Neural progenitor cell (in vitro differentiated cells): ENCODE data around the gene TC2N. TPM values are rescaled to one million over a fixed set of nuclear protein-coding genes. Genes with fewer than 3 reads are reported as not detected.

Experiments used
- DNase-seq: peaks from one replicate; pipeline ENCODE4 v3.0.0-alpha.2; 2016; ENCODE audit warnings: low spot score
- H2AFZ ChIP-seq: fragments of 200-600 bp; sonication (generic); replicated peaks from 2 replicates; pipeline ENCODE4 v1.6.1; 2016; ENCODE audit warnings: antibody characterized with exemption
- H3F3A ChIP-seq: fragments of 200-600 bp; sonication (generic); 2 replicates; pipeline ENCODE4 v1.6.1; 2016; ENCODE audit warnings: antibody characterized with exemption, low read depth
- H3K27ac ChIP-seq: fragments of 200-600 bp; sonication (generic); 2 replicates; pipeline ENCODE4 v1.5.1; 2016; ENCODE audit warnings: mild to moderate bottlenecking
- H3K27me3 ChIP-seq: fragments of 200-600 bp; sonication (generic); 2 replicates; pipeline ENCODE4 v1.6.1; 2016; ENCODE audit warnings: mild to moderate bottlenecking, moderate library complexity
- H3K36me3 ChIP-seq: fragments of 200-600 bp; sonication (generic); 2 replicates; pipeline ENCODE4 v1.5.1; 2016
- H3K4me1 ChIP-seq: fragments of 200-600 bp; sonication (generic); 2 replicates; pipeline ENCODE4 v1.6.1; 2016; ENCODE audit warnings: mixed run types
- H3K4me2 ChIP-seq: fragments of 200-600 bp; sonication (generic); 2 replicates; pipeline ENCODE4 v1.6.1; 2016
- H3K4me3 ChIP-seq: fragments of 200-600 bp; sonication (generic); 2 replicates; pipeline ENCODE4 v1.5.1; 2016
- H3K79me2 ChIP-seq: fragments of 200-600 bp; sonication (generic); 2 replicates; pipeline ENCODE4 v1.6.1; 2016; ENCODE audit warnings: low read depth
- H3K9ac ChIP-seq: fragments of 200-600 bp; sonication (generic); 2 replicates; pipeline ENCODE4 v1.6.1; 2016
- H3K9me3 ChIP-seq: fragments of 200-600 bp; sonication (generic); 2 replicates; pipeline ENCODE4 v1.5.1; 2016; ENCODE audit warnings: low read depth
- H4K20me1 ChIP-seq: fragments of 200-600 bp; sonication (generic); 2 replicates; pipeline ENCODE4 v1.6.1; 2016; ENCODE audit warnings: low read depth
- H3K27ac Mint-ChIP-seq: 3 replicates; pipeline ENCODE4 v1.8.0; 2021; ENCODE audit warnings: mixed read lengths
- H3K27me3 Mint-ChIP-seq: 2 replicates; pipeline ENCODE4 v1.8.0; 2022; ENCODE audit warnings: low read depth, mild to moderate bottlenecking, inconsistent platforms, moderate library complexity, mixed read lengths; ENCODE audit not compliant: insufficient read depth
- H3K36me3 Mint-ChIP-seq: 3 replicates; pipeline ENCODE4 v1.8.0; 2021; ENCODE audit warnings: mixed read lengths
- H3K4me1 Mint-ChIP-seq: 3 replicates; pipeline ENCODE4 v1.8.0; 2021; ENCODE audit warnings: mixed read lengths
- H3K4me3 Mint-ChIP-seq: 3 replicates; pipeline ENCODE4 v1.8.0; 2021; ENCODE audit warnings: mild to moderate bottlenecking, moderate library complexity, mixed read lengths
- H3K9me3 Mint-ChIP-seq: 3 replicates; pipeline ENCODE4 v1.8.0; 2020; ENCODE audit warnings: mixed read lengths
- CTCF ChIP-seq: fragments of 200-600 bp; sonication (generic); IDR thresholded peaks from 2 replicates; pipeline ENCODE4 v1.5.1; 2017; ENCODE audit warnings: antibody characterized with exemption, mild to moderate bottlenecking
- EZH2 ChIP-seq: fragments of 200-600 bp; sonication (generic); IDR thresholded peaks from 2 replicates; pipeline ENCODE4 v1.6.1; 2017; ENCODE audit warnings: antibody characterized with exemption, mild to moderate bottlenecking, moderate library complexity
- EZH2phosphoT487 ChIP-seq: fragments of 200-600 bp; sonication (generic); IDR thresholded peaks from 2 replicates; pipeline ENCODE4 v1.6.1; 2017; ENCODE audit warnings: antibody characterized with exemption
- total RNA-seq: library from RNA; depleted of rRNA; stranded (reverse); fragments of >200 nt; gene quantifications from 2 replicates; pipeline ENCODE4 v1.2.3, GENCODE V29; 2015; ENCODE audit warnings: low replicate concordance

Gene TC2N
- total RNA-seq, 1 donor from 2014 or later, result 5.8 TPM

DNA sequence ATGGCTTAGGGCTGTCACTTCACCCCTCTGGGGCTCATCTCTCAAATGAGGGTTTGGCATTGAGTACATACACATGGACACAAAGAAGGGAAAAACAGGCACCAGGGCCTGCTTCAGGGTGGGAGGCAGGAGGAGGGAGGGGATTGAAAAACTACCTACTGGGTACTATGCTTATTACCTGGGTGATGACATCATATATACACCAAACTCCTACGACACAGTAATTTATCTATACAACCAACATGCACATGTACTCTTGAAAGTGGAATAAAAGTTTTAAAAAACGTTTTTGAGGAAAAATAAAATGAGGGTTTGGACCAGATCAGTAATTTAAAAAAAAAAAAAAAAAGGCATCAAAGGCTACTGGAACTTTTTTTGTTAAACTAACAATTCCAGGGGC, 3.6 kb upstream of the TC2N start:
- Histone ChIP-seq H4K20me1 (no peaks in the 10 kb centered on the region), H3K4me1 (no peaks in the 10 kb centered on the region), H2AFZ (no peak overlapping the region), H3K36me3 (no peaks in the 10 kb centered on the region), H3K4me2 (no peak overlapping the region), H3K27ac (no peak overlapping the region), H3K9ac (no peak overlapping the region), H3F3A (no peaks in the 10 kb centered on the region), H3K4me3 (no peak overlapping the region), H3K79me2 (no peaks in the 10 kb centered on the region), H3K27me3 (no peaks in the 10 kb centered on the region), H3K9me3 (no peaks in the 10 kb centered on the region)
- no peak for DNase-seq
- Mint-ChIP-seq H3K27ac (no peak overlapping the region), H3K9me3 (peaks cover 6% of the 10 kb centered on the region), H3K27me3 (peaks cover 10% of the 10 kb centered on the region), H3K4me1 (no peaks in the 10 kb centered on the region), H3K36me3 (no peaks in the 10 kb centered on the region), H3K4me3 (no peak overlapping the region)
- TF ChIP-seq EZH2 (no peak), EZH2phosphoT487 (no peak), CTCF (no peak)

GRCh38 chr14:91870001-91870400, 2.7 kb upstream of the TC2N start:
- Mint-ChIP-seq H3K27me3 (peaks cover 8% of the 10 kb centered on the region), H3K27ac (no peak overlapping the region), H3K4me3 (no peak overlapping the region), H3K36me3 (no peaks in the 10 kb centered on the region), H3K9me3 (peaks cover 6% of the 10 kb centered on the region), H3K4me1 (no peaks in the 10 kb centered on the region)
- no peak for DNase-seq
- H3K4me1 ChIP-seq, result no peaks in the 10 kb centered on the region
- no peaks in the 10 kb centered on the region for H3F3A ChIP-seq
- no peaks in the 10 kb centered on the region for H3K27me3 ChIP-seq
- H3K36me3 ChIP-seq, result no peaks in the 10 kb centered on the region
- peak overlapping the region; percentile 5 for H2AFZ ChIP-seq
- H3K4me3 ChIP-seq, result no peak overlapping the region
- TF ChIP-seq CTCF (no peak), EZH2phosphoT487 (no peak), EZH2 (no peak)
- no peak overlapping the region for H3K27ac ChIP-seq
- H3K4me2 ChIP-seq, result no peak overlapping the region
- H3K9me3 ChIP-seq, result no peaks in the 10 kb centered on the region
- no peaks in the 10 kb centered on the region for H4K20me1 ChIP-seq
- no peak overlapping the region for H3K9ac ChIP-seq
- no peaks in the 10 kb centered on the region for H3K79me2 ChIP-seq

DNA sequence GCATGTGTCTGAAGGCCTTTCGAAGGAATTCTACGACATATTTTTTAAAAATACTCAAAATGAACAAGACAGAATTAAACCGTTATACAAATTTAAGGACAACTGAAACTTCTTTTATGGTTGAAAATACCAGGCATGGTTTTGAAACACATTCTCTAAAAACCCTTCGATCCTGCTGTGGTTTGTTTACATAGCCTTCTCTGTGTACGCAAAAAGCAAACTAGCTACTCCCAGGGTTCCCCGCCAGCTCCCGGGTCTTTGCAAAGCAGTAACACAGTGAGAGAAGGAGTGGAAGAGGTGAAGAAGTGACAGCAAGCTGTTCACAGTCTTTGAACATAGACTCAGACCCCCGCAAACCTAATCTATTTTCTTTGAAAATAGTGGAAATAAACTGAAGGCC, 2.2 kb upstream of the TC2N start:
- Mint-ChIP-seq H3K4me1 (no peaks in the 10 kb centered on the region), H3K4me3 (no peak overlapping the region), H3K36me3 (no peaks in the 10 kb centered on the region), H3K27ac (no peak overlapping the region), H3K27me3 (peaks cover 8% of the 10 kb centered on the region), H3K9me3 (peaks cover 6% of the 10 kb centered on the region)
- H2AFZ ChIP-seq, result peak overlapping the region; percentile 5
- no peak for DNase-seq
- no peaks in the 10 kb centered on the region for H3F3A ChIP-seq
- no peaks in the 10 kb centered on the region for H3K79me2 ChIP-seq
- H3K9ac ChIP-seq, result no peak overlapping the region
- H3K27me3 ChIP-seq, result no peaks in the 10 kb centered on the region
- H3K4me2 ChIP-seq, result no peak overlapping the region
- no peaks in the 10 kb centered on the region for H4K20me1 ChIP-seq
- no peak for TF ChIP-seq EZH2
- no peak for TF ChIP-seq EZH2phosphoT487
- no peak for TF ChIP-seq CTCF
- H3K9me3 ChIP-seq, result no peaks in the 10 kb centered on the region
- no peaks in the 10 kb centered on the region for H3K36me3 ChIP-seq
- no peak overlapping the region for H3K4me3 ChIP-seq
- H3K27ac ChIP-seq, result no peak overlapping the region
- H3K4me1 ChIP-seq, result no peaks in the 10 kb centered on the region
